Left kidney (tissue), 2 donors: ENCODE results near the gene WIPF1. TPM values are rescaled to one million over a fixed set of nuclear protein-coding genes. Genes with fewer than 3 reads are reported as not detected.

Source experiments
- DNase-seq: peaks from one replicate; pipeline ENCODE4 v3.0.0-alpha.2; 2013
- polyA plus RNA-seq: library from polyadenylated mRNA; unstranded; fragments of 120-200 nt; gene quantifications from one replicate; pipeline ENCODE4 v1.2.1, GENCODE V29; 2013; ENCODE audit not compliant: insufficient read length

WIPF1 gene
- polyA plus RNA-seq, 1 donor = 26.8 TPM

DNA sequence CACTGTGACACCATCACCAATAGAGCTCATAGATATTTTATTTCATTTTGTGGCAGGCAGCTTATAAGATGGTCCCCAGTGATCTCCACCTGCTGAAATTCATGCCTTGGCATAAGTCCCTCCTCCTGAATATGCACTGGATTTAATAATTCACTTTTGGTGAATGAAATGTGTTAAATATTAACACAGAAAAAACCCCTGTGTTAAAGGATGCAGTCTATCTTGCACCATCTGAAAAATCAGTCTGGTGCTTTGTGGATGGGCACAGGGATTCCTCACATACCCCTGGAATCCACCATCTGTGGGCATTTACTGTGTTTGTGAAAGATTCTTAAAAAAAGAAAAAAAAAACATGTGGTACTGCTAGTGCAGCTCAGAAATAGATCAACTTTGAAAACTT, 26.1 kb upstream of the WIPF1 start:
- DNase-seq = no peak

DNA sequence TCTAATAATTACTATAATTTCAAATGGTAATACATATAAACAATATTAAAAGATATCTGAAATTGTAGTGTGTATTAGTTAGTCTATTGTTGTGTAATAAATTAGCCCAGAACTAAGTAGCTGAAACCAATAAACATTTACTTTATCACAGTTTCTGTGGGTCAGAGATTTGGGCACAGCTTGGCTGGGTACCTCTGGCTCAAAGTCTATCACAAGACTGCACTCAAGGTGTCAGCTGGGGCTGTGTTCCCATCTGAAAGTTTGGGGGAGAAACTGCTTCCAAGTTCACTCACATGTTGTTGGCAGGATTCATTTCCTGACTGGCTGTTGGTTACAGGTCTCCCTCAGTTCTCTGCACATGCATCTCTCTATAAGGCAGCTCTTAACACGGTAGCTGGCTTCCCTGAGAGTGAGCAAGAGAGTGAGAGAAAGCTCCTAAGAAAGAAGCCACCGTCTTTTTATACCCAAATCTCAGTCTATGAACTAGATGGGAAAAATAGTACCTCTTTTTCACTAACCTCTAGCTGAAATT, 25.6 kb upstream of the WIPF1 start:
- no peak for DNase-seq

DNA sequence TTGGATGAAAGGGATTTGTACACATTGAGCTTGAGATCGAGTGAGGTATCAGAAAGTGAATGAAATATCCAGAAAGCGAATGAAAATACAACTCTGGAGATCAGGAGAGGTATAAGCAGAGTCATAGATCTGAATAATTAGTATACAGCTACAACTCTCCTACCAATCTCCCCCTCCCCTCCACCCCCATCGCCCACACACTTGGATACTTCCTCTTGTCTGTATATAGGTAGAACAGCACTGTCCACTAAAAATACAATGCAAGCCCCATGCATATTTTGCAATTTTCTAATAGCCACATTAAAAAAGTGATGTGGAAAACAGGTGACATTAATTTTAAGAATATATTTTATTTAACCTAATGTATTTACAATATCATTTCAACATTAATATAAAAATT, 23.7 kb upstream of the WIPF1 start:
- no peak for DNase-seq

DNA sequence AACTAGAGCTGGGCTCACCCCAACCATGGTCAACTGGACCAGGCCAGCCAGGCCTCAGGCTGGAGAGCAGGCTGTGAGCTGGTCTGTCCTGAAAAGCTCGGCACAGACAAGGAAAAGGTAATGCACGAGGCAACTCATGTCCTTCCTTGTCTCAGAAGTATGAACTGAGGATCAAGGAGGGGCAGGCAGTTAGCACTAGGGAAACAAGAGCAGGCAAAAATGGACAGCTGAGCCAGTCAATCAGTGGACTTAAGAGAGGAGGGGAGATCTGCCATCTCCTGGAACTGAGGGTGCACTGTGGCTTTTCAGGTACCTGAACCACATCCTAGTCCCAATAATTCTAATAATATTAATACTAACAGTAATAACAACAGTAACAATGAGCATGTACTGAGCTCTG, 20.6 kb upstream of the WIPF1 start:
- no peak for DNase-seq

DNA sequence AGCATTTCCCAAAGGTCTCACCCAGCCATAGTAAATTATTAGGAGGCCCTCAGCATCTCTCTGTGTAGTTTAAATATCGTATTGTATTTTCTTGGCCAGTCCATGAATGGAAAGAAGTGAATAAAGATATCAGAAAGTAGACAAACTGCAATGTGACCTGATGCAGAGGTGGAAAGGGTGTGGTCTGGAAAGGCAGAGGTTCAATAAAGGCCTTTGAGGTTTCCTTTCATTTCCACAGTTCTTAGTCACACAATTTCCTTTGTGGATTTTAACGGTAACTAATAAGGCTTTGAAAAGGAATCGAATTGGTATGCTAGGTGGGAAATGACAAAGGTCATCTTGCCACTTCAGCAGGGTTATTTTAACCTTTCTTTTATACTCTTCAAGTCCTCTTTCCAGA, 20.1 kb upstream of the WIPF1 start:
- DNase-seq = no peak

DNA sequence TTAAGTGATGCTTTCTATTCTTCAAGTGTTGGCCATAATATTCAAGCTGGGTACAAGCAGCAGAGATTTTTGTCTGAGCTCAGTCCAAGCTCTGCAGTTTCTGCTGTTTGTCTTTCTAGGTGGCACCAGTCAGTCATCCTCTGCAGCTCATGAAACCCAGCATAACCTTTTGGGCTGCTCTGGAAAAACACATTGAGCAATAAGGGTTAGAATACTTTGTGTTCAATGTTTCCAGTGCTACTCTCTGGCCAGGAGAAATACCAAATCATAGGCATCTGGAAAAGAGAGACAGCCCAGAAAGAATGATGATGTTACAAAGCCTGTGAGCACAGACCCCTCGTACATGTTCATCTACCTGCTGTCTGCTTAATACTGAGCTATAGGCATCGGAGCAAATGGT, 19.5 kb upstream of the WIPF1 start:
- DNase-seq = no peak

DNA sequence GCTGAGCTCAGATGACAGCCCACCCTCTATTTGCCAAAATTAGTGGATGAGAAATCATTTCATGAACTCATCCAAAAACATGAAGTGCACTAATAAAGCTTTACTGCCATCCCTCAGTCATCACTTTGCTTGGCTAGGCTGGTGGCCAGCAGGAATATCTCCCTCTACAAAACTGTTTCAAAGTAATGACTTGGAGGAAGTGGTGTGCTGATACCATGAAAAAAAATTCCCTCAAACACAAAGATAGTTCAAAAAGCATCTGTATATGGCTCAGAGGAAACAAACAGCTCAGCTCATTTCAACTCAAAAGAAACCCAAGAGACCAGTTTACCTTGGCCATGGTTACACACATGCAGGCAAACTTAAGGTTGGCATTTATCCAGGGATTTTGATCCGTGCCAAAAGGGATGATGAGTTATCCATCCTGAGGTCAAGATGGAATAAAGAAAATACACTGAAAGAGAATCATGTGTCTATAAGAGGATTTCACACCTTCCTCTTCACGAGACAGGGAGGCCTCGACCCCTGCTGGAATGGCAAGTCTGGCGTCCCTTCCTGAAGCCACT, 18.4 kb upstream of the WIPF1 start:
- no peak for DNase-seq

DNA sequence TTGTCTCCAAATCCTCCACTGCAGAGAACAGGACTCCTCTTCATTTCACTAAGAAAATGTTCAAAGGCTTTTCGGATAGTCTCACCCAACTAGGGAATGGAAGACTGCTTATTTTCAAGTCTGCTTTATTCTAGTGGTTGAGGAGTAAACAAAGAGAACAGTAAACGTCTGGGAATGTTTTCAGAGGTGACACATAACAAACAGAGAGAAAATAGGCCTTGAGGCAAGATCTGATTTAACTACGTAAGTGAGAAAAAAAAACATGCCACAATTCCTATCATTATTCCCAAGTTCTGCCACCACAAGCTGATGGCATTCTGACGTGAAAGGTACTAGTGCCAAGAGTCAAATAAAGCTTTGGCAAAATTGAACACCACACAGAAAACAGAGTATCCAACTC, 16.7 kb upstream of the WIPF1 start:
- no peak for DNase-seq

DNA sequence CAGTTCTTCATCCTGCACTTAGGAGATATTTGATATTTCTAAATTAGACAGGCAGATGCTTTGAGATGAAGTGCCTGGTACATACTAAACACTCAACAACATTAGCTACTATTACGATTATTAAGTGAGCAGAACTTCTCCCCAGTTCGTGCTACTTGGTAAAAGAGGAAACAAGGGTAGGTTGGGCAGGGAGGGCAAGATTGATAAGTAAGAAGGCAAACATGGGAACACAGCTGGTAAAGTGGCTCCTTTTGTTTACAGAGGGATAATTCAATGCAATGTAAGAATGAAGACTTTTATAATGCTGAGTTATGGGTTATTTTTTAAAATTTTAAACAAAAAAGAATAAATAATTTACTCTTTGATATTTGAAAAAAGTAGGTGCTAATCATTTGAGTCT, 15.9 kb upstream of the WIPF1 start:
- no peak for DNase-seq

DNA sequence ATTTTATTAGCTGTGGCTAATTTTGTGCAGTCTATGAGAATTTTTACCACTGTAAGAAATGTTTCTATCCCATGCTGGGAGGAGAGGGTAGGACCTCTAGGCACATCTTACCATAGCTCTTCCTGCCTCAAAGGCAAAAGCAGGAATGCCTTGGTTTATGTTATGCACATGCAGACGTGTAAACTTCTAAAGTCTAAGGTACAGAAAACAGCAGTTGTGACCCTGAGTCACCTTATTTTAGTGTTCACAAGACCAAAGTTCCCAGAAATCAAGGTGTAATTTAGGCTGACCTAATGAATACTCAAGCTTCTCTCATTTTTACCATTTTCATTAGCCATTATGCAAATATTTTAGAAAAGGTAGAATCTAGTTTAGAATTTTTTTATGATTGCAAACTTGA, 15.4 kb upstream of the WIPF1 start:
- DNase-seq = no peak

DNA sequence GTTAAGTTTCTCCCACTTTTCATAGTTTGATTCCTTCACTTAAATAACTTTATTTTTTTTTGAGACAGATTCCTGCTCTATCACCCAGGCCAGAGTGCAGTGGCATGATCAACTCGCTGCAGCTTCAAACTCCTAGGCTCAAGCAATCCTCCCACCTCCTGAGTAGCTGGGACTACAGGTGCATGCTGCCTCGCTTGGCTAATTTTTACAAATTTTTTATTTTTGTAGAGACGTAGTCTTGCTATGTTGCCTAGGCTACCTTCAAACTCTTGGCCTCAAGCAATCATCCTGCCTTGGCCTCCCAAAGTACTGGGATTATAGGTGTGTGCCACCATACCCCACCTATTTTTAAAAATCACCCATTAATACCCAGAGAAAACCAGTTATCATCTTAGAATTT, 14.2 kb upstream of the WIPF1 start:
- DNase-seq = no peak

DNA sequence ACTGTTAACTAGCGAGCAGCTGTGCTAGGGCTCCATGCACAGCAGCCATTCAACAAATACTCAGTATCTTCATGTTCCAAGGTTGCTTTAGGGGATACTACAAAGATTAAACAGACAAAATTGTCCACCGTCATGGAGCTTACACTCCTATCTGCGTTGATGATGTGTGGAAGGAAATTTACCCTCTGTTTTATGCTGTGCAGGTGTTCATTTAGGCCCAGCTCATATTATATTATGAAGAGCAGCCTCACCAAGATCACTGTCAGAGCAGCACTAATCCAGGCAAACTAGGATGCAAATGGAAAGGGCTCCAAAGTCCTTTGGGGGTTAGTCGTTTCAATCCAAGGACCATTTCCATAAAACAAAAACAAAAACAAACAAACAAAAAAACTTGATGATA, 13.4 kb upstream of the WIPF1 start:
- DNase-seq = no peak

DNA sequence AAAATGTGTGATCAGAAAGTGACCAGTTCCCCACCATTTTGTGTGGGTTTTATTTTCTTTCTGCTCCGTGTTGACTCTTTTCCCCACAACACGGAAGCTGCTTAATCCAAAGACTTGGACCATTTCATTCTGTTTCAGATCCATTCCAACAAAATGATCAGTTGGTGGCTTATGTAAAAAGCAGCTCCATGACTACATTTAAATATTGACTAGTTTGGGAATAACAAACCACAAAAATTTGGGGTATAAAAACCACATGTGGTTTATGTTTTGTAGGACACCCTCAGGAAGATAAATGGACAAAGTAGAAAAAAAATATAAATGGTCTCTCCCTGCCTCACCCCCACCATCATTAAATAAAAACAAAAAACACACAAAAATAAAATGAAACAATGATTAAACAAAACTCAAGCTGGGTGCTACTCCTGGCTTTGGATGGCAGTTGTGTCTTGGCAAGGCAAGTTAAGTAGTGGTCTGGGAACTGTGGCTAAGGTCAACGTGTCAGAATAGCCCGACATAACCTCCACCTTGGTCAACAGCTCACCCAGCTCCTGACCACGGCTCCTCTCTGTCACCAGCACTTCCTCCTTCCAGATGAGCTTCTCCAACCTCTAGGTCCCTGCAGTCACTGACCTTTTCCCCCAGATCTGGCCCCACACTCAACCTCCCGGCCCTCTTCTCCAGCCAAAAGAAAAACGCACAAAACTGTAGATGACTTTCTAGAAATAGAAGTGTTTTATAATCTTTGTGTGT, 12.8 kb upstream of the WIPF1 start:
- no peak for DNase-seq

DNA sequence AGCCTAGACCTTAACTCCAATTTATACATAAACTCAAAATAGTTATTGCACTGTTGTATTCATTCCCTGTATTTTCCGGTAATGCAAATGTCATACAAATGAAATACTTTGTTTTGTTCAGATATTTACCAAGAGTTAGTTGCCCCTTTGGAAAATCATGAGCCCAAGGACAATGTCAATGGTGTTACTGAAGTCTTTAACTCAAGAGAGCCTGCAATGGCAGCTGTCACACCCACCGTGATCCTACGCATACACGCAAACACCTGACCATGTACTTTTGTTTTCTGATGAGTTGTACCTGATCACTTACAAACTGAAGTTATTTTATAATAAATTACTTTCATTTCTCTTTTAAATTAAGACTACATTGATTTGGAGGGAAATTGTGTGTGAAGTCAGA, 11.7 kb upstream of the WIPF1 start:
- DNase-seq = no peak

DNA sequence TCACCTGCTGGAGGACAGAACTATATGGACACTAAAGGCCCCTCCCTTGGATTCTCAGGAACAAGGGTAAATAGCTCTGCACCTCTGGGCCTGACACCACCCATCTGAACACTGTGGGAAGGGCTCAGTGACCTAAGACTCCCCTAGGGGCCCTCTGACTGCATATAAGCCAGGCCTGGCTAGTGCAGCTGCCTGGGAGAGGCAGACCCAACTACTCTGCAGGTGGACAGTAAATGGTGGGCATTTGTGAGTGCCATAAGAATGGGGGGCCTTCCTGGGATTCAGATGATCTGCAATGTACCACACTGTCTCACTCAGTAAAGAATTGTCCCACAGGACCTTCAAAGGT, 11.2 kb upstream of the WIPF1 start:
- no peak for DNase-seq

DNA sequence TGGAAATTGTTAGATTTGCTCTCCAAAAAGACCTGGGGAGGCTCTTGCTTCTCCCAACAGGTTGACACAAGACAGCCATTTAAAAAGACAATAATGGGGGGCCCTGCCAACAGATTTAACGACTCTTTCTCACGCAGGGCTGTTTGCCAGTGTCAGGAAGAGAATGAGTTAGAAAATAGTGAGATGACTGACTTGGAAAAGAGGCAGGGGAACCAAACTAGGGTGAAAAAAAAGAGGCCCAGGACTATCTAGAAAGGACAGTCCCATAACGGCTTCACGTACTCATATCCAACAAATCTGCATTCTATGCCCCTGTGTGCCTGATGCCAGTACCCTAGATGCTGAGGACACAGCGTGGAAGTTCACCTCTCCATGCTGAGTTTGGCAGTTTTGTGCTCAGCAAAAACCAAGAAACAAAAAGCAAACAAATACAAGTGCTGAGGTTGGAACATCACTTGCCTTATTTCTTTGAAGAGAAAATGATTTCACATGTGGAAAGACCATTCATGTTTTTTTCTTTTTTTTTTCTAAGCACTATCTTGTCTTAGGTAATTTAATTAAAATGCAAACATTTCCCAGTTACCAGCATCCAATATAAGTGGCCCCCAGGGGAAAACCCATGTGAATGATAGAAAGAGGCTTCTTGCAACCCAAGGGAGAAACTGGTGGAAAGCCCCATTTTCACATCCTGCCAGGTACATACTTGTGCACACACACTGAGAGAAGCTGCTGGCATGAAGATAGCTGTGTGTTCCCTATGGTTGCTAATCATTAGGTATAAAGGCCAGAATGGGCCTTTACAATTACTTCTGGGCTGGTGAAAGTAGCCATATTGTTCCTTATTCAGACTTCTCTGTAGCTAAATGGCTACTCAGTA, 10.6 kb upstream of the WIPF1 start:
- DNase-seq = no peak

DNA sequence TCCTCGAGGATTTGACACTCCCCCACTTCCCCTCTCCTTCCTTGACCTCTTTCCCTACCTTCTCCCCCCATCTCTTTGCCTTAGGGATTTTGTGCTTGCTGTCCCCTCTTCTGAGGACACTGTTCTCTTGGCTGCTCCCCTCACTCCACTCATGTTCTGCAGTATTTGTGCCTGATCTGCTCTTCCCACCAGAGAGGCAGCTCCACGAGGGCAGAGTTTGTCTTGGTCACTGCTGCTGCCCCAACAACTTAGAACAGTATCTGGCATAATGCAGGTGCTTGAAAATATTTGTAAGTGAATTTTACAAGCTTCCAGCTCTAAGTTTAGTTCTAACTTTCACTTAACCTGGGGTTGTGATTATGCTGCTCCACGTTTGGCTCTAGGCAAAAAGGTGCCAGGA, 10.0 kb upstream of the WIPF1 start:
- DNase-seq = no peak

DNA sequence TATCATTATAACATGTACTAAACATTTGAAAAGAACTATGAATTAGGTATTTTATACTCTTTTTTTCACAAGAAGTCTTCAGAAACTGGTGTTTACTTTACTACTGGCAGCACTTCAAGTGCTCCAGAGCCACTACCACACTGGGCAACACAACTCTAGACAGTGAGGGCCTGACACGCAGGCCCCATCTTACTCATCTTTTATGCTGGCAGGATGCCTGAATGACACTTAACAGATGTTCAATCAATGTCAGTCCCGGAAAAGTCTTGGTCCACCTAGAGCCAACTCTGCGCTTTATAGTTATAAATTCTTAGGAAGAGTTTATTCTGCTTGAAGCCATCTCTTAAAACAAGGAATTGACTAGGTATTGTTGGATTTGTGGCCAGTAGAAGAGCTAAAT, 8.7 kb upstream of the WIPF1 start:
- DNase-seq = no peak

DNA sequence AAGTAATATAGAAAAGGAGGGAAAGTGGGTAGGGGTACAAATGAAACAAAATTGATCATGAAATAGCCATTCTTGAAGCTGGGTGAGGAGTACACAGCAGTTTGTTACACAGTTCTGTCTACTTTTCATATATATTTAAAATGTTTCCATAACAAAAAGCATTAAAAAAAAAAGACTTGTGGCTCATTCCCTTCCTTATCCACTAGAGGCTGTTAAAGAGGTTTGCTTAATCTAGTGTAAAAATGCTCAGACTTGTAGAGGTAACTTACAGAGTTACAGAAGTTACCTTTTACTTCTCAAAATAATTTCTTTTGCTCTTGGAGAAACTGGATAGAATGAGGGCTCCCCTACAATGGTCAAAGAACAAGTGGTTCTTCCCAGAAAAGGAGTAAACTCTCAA, 8.1 kb upstream of the WIPF1 start:
- DNase-seq = no peak

DNA sequence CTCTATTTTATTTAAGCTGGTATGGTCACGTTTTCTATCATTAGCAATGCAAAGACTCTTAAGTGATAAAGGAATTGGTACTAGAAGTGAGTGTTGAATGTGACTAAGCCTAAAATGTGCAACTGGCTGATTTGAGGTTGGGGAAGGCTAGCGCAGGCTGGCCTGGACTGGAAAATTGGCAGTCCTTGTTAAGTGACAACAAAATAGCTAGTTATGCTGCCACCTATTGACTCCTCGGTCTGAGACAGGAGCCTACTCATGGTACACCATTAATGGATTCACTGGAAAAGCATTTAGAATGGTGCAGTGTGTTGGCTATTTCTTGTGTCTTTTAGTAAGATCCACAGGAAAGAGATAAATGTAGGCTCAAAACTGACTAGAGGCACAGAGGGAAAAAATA, 5.7 kb upstream of the WIPF1 start:
- DNase-seq = peak; percentile 53

DNA sequence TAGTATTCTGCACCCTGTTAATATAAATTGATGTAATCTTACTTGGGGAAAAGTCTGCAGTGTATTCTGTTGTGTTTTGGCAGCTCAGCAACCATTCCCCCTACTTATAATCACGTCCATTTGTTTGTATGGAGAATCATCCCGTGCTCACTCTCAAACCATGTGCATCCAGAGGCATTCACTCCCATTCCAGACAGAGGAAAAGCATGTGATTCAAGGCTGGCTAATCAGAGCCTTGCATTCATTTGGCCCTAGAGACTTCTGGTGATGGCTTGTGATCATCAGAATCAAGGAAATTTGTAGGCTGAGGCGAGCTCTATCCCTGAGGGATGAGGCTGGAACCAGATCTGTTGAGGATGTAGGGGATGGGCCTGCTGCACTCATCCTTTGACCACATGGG, 5.1 kb upstream of the WIPF1 start:
- DNase-seq = no peak

DNA sequence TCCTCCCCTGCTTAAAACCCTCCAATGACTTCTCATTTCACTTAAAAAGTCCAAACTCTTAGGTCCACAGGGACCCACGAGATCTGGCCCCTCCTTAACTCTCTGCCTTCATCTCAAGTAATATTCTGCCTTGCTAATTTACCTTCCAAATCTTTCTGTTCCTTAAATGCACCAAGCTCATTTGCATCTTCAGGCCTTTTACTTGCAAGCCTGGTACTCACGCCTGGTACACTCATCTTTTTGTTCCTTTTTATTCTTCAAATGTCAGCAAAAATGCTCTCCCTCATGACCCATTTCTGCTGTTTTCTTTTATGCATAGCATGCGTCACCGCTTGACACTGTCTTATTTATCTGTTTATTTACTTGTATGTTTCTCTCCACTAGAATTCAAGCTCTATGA, 2.7 kb upstream of the WIPF1 start:
- no peak for DNase-seq

DNA sequence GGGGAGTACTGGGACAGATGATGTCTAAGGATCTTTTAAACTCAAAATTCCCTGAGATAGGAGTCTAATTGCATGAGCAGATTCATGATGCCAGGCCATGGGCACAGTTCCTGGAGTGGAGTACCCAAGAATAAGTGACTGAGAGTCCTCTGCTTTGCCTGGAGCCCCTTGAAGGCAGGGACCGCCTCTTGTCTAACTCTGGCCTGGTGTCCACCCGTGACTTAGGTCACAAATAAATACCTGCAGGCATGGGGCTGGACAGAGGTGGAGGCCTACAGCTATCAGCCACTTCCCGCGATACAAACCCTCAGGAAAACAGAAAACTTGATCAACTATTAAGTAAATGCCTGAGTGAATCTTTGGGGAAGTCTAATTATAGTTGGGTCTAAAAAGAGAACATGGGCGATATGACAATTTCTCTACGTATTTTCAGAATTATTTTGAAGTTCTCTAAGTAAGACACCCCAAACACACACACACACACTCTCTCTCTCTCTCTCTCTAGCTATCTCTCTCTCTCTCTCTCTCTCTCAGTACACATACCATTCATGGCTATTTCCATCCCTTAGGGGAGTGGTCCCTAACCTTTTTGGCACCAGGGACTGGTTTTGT, 1.8 kb upstream of the WIPF1 start:
- no peak for DNase-seq
